AG08396 (cell line): Measurements from ENCODE around the gene ACTA2.

Experiments
- DNase-seq: peaks from one replicate; pipeline ENCODE4 v3.0.0; 2012; ENCODE audit warnings: low spot score, mixed read lengths

ACTA2 gene

DNA sequence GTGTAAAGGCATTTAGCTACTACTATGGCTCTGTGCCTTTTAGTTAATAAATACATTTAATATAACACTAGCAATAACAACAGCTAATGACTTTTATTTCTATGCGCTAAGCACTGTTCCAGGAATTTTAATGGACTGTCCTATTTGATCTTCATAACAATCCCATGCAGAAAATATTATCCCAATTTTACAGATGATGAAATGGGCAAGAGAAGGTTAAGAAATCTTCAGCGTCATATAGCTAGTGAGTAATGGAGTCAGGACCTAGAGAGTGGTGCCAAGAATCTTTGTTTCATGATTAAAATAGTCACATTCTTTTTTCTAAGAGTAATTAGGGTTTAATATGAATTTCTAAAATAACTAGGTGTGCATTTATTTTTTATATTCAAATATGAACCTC lies 32.4 kb downstream of the ACTA2 start:
- no peak for DNase-seq

DNA sequence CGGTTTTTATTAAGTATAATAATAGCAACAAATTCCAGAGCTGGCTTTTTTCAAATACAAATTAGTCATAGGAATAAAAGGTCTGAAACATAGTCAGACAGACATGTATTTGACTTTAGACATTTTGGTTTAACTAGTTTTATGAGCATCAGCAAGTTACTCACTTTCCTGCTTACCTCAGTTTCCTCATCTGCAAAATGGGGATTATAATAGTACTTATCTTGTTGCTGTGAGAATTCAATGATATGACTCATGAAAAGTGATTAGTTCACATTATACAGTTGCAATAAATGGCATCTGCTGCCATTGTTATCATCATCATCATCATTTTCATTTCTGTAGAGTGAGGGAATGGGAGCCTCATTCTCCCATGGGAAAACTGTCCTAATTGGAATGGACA lies 33.5 kb downstream of the ACTA2 start:
- no peak for DNase-seq

DNA sequence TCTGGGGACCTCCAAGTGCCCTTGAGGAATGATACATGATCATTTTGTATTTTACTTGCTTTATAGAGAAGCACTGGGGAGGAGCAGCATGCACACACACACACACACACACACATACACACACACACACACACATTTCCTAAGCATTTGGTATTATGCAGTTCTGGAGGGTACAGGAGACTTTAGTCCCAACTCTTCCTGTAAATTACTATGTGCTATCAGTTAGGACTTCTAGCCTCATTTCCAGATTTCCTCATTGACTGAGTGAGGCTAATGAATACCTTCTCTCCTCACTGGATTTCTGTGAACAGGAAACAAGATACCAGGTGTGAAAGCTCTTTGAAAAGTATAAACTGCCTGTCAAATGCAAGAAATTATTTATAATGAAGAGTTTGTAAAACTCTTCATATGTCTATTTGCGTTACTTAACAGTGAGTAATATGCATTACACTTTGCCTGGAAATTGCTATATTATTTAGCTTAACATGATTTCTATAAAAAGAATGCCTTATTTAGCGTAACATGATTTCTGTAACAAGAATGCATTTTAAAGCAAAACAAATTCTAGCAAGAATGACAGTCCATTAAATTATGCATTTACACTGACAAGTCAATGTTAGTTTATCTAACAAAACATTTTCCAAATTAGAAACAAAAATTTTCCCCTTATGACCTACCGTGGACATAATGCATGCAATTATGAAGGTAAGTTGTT lies 34.2 kb downstream of the ACTA2 start:
- DNase-seq = no peak

DNA sequence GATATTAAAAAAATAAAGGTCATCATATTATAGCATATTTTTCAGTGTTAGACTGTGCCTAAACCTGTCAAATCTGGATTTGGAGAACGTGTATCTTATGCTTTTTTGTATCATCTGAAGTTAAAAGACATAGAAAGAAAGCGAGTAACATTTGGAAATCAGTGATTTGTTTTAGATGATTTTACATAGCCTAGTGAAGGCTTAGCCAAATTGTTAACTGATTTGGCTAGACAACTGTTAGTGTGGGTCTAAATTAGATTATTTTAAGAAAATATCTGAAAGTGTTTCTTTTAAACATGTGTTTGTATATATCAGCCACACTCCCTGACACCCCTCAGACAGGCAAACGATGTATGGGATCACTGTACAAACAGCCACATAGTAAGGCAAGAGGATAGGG lies 35.6 kb downstream of the ACTA2 start:
- DNase-seq = no peak

DNA sequence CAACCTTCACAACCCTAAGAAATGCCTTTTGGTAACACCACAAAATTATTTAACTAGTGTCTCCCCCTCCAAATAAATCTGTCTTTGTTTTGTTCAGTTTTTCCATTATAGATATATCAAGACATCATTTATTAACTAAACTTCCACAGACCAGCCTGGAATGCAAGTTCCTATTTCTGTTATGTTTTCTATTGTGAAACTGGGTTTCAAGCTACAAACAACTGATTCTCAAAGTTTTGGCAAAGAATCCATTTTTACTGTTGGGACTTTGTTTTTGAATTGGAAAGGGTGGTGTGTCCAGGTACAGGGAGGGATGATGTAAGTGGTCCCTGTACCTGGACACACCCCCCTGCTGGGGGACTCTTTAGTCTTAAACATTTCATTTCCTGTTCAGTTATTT lies 36.3 kb downstream of the ACTA2 start:
- DNase-seq = no peak

DNA sequence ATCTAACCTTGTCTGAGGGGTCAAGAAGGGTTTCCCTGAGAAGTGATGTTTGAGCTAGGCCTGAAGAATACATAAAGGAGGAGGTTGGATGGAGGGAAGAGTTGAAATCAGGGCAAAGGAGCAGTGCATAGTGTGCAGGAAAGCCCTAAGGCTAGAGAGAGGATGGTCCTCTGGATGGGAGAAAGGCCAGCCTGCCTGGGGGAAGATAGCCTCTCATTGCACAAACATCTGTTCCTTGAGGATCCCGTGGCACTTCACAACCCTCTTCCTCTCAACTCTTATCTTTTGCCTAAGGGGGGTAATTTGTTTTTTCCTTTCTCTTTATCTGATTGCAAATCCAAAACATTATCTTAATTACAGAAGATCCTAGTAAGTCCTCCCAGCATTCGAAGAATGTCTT lies 36.8 kb downstream of the ACTA2 start:
- no peak for DNase-seq

DNA sequence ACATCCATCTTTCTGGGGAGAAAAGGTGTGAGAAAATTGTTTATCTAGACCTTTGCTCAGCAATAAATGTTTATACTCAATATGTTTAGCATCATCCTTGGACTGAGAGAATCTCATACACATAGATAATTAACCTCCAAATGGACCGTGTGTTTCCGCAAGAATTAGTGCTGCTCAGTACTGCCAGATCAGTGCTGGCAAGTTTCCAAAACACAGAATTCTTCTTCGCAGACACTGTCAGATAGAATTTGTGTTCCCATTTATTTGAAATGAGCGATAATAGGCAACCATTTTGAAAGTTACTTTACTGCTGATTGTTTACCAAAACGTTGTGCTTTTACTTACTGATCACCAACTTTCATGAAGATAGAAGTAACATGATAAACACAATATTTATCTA lies 38.8 kb downstream of the ACTA2 start:
- no peak for DNase-seq

DNA sequence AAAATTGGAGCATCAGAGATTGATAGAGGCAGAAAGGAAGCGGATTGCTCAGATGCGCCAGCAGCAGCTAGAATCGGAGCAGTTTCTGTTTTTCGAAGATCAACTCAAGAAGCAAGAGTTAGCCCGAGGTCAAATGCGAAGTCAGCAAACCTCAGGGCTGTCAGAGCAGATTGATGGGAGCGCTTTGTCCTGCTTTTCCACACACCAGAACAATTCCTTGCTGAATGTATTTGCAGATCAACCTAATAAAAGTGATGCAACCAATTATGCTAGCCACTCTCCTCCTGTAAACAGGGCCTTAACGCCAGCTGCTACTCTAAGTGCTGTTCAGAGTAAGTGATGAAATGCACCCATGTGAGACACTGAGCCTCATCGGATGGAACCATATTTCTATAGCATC lies 39.4 kb downstream of the ACTA2 start:
- DNase-seq = no peak

DNA sequence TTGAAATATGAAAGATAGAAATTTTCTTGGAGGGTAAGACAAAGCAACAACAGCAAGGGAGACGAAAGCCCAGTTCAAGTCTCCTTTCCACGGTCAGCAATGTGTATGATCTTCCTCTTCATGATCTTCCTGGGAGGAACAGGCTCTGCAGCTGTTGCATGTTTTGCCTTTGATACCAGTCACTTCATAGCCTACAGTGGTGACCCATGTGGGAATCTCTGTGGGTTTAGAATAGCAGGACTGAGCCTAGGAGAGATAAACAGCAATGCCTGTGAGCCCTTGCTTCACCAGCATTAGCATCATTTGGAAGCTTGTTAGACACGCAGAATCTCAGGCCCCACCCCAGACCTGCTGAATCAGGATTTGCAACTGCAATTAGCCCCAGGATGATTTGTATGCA lies 40.7 kb downstream of the ACTA2 start:
- no peak for DNase-seq

DNA sequence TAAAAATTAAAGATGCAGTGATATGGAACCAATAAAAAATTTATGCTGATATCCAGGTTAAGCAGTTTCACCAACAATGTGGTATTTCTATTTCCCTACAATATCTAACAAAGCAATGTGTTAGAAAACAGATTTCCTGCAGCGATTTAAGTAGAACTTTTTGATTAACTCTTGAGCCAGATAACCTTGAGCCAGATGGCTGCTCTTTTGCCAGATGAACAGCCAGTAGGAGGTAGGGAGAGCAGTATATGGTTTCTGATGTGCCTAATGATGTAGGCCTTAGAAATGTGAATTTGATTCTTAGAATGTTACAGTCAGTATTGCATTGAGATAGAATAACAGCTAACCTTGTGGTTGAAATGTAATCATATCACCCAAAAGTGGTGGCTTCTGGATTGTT lies 41.5 kb downstream of the ACTA2 start:
- DNase-seq = no peak

DNA sequence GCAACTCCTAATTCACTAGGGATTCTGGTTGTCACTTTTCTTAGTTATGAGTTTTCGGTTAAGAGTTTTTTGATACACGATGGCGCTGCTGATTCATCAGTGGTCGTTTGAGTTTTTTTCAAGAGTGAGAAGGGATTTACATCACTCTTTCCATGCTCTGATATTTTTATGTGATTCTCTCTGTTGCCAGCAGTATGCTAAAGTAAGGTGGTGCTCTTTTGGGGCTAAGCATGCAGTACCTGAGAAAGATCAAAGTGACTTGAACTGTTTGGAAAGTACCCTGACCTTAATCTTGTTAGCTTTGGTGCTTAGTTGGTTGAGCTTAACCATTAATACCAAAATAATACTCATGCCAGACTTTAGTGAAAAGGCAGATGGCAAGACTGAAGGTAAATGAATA lies 44.4 kb downstream of the ACTA2 start:
- DNase-seq = no peak

DNA sequence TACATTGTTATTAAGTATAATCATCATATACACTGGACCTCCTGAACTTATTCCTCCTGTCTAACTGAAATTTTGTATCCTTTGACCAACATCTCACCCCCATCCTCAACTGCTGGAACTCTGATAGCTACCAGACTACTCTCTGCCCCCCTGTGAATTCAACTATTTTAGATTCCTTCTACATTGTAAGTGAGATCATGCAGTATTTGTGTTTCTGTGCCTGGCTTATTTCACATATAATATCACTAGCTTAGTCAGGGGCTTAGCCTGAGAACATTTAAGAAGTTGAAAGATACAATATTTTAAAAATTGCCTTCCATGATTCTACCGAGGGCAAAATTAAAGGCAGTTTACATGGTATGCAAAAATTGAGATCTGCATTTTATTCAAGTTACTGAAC lies 45.7 kb downstream of the ACTA2 start:
- DNase-seq = no peak

DNA sequence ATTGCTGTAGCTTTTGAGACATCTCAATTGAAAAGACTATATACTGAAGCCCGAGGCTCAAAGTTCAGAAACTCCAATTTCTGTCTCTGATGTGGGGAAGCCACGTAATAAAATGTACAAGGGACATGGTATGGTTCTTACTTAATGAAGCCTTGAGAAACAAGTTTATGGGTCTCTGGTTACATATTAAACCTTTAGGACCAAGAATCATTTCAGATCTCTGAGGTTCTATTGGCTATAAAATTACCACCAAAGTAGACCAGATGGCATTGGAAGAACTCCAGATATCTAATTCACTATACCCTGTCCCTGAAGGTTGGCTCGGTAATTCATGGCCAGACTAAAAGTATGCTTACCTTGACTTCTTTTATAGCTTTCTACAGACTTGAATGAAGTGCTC lies 48.9 kb downstream of the ACTA2 start:
- DNase-seq = no peak

DNA sequence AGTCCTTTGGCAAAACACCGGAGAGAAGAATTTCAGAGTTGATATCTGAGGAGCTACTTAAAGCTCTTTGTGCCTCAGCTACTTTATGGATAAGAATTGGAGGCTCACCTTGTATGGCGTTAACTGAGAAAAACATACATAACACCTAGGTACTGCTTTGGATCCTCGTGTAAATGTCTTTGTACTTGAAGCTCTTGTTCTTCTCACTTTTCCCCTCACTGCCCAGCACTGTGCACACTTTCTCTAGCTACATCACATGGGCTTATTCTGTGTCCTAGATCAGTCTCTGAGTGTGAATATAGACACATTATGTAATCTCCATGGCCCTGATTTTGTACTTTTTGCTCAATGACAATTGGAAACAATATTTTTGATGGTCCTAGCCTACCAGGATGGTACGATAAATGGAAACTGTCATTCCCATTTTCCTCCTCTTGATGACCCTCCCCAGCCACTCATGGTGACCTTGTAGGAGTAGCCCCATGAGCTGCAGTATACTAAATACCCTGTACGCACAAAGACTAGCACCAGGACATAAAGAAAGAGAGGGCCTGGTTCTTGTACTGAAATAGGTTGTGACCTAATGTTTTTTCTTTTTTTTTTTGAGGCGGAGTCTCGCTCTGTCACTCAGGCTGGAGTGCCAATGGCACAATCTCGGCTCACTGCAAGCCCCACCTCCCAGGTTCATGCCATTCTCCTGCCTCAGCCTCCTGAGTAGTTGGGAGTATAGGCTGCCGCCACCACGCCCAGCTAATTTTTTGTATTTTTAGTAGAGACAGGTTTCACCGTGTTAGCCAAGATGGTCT lies 50.4 kb downstream of the ACTA2 start:
- DNase-seq = no peak

DNA sequence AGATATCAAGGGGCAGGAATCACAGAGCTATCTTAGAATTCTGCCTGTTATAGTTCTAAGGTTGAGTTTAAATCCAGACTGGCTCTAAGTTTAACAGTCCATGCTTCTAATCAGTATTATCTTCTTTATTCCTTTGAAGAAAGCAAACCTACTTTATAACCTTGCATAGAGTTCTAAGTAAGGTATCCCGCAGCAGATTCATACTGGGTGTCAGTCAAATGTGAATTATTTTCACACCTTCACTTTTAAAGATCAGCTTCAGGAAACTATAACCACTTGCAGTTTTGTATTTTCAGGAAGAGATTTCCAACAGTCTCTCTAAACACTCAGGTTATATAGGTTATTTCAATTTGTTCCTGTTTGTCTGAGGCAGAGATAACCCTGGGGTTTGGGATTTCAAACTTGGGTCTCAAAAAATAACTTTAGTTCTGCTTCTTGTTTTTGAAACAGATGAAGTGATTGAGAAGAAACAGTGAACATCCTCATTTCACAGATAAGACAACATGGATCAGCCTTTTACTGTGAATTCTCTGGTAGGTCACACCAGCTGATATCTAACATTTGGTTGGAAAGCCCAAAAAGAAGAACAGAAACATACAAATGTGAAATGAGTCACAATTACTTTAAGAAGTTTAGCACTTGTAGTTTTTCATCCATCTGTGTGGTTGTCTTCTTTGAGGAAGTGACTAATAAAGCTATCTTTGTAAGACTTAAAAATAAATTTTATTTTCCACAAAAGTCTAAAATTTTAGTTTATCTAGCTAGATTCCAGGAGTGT lies 51.2 kb downstream of the ACTA2 start:
- no peak for DNase-seq

DNA sequence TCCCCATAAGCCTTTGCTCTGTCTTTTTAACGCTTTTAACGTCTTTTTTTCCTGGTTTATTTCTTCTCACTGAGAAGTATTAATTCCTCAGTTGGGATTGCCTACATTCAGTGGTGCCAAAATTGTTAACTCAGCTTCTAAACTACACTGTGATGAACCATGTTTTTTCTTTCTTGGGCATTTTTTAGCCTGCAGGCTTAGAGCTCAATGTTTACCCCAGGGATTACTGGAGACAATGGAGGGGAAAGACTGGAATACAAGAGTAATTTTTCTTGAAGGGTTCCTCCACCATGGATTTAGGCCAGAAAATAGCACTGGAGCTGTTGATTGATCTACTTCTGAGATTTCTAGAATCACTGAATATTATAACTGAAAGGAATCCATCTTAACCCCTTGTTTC lies 52.7 kb downstream of the ACTA2 start:
- no peak for DNase-seq

DNA sequence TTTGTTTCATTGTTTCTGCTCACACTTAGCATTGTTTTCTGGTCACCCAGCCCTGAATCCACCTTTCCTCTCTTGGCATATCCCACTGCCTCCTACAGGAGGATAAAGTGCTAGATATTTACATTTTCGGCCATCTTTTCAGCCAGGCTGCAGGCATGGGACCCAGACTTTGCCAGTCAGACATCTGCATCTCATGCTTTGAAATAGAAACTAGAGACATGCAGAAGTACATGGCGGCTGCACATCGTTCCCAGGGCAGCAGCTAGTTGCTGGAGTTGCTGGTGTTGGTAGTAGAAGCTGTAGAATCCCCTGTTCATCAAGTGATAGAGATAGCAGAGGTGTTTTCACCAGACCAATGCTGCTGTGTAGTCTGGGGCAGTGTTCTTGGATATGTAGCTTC lies 53.8 kb downstream of the ACTA2 start:
- DNase-seq = no peak

DNA sequence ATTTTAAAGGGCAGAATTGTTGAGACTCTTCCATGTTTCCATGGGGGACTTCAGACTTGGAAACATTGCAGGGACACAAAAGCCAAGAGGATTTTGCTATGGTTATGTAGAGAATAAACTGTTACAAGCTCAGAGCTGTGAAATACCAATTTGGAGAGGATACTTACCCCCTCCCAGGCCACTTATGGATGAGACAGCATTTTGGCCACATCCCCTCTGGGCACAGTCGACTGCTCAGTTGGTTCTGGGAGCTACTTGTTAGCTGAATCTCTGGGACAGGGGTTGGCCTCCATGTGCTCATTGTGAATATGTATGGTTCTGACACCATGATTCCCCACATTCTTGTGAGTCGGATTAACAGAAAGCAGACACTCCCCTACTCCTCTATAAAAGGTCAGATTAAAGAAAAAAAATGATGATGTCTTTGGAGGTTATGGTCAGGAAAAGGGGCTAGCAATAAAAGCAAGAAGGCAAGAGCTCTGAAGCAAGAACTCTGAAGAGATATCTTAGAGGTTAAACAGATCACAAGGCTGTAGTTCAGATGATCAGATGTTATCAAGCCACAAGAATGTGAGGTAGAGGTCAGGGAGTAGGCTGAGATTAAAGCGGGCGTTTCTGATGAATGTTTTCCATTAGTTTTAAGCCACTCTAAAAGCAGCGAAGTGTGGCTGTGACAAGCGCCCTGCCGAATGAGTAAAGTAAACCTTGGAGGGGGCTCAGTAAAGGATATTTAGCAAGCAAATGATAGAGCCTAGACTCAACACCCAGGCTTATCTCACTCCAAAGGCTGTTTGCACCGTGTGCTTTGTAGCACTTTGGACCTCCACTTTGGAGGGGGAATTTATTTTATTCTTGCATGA lies 55.3 kb downstream of the ACTA2 start:
- no peak for DNase-seq

DNA sequence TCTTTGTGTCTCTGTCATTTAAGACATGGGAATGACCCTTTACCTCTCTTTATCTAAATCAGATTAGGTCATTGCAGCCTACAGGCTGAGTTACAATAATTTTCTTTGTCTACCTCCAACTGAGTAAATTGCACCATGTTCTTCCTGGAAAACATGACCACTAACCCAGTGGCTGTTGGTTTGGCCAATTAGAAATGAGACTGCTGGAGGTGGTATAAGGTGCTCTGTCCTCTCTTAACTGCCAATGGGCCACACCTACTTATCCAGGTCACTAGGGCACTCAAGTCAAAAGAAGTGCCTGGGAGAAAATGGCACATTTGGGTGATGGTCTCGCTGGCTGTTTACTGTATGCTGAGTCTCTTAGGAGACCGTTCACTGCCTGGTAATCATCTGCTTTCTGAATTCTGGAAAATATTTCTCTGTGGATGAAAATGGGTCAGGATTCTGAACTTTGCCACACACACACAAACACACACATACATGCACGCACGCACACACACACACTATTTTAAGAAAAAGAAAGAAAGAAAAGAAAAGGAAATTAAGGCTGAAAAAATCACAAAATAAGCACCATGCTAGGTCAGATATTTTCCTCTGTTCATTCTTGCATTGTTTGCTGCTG lies 56.1 kb downstream of the ACTA2 start:
- DNase-seq = no peak

DNA sequence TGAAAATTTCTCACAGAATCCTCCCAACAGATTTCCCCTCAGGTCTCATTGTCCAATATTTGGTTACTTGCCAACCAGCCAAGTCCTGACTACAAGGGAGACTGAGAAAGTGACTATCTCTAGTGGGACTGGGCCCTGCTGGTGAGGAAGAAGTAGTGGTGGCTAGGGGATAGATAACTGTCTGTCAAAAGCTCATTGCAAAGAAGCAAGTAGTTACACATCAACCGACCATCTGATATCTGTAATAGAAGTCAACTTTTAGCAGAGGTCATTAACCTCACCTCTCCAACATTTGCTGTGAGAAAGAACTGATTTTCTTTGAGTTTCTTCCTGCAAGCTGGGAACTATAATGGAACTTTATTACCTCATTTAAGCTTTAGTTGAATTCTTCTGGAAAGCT lies 57.3 kb downstream of the ACTA2 start:
- DNase-seq = no peak

DNA sequence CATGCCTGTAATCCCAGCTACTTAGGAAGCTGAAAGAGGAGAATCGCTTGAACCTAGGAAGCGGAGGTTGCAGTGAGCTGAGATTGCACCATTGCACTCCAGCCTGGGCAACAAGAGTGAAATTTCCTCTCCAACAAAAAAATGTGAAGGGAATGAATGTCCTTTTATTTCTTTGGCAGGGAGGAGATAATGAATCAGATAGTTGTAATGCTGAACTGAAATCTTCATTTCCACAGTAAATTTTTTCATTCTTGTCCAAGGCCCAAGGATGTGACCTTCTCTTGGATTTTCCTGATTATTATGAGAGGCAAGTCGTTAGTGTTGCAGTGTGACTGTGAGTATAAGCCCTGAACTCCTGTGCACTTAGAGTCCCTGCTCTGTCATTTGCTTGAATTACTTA lies 59.0 kb downstream of the ACTA2 start:
- DNase-seq = no peak
